HG02970 (cell line): ENCODE results near the gene CELA3B.
A peak's percentile ranks its signal among the peaks of the same experiment; 100 is the strongest.
"Not testable (repeated sequence)": the region's sequence is repeated elsewhere in the genome, so short reads cannot be mapped to it uniquely, and the experiment has no call there.

Source experiments
- ATAC-seq: cut with Tn5 transposase; IDR thresholded peaks from one replicate; pipeline ENCODE4 v1.9.1; 2021; ENCODE audit warnings: mild to moderate bottlenecking, moderate library complexity, moderate number of reproducible peaks; ENCODE audit not compliant: unreplicated experiment, low FRiP score

The CELA3B gene

DNA sequence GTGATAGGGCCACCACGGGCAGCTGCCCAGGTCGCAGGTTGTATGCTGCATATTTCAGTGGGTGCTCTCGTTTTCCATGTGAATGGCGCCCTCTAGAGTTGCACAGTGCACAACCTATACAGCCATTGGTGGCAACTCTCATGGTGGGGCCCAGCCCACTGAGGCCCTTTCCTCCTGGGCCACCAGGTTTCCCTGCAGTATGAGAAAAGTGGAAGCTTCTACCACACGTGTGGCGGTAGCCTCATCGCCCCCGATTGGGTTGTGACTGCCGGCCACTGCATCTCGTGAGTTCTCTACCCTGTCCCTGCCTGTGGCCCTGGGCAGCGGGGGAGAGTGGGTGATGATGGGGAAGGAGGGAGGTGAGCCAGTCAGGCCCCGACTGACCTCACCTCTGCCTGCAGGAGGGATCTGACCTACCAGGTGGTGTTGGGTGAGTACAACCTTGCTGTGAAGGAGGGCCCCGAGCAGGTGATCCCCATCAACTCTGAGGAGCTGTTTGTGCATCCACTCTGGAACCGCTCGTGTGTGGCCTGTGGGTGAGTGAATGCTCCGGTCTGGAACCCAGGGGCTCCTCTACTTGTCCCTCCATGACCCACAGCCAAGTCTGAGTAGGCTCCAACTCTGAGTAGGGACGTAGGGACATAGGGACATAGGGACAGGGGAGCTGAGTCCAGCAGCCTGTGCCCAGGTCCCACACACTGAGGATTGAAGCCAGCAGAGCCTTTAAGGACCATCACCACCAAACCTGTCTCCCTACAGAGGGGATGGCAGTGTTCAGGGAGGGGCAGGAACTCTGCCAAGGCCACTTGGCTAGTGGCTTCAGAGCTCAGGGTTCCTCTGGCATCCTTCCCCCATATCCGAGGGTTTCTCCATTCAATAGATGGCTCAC is 28.7 kb downstream of the CELA3B start:
- not testable (repeated sequence) for ATAC-seq

DNA sequence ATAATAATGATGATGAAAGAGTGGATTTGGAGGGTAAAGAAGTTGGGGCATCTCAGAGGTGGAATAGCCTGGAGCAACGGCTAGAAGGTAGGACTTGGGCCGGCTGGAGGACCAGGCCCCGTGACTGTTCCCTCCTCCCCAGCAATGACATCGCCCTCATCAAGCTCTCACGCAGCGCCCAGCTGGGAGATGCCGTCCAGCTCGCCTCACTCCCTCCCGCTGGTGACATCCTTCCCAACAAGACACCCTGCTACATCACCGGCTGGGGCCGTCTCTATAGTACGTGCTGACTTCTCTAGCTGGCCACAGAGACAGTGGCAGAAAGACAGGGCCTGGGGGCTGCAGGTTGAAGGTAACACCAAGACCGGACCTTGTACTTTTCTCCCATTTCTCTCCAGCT is 29.9 kb downstream of the CELA3B start:
- ATAC-seq: not testable (repeated sequence)

DNA sequence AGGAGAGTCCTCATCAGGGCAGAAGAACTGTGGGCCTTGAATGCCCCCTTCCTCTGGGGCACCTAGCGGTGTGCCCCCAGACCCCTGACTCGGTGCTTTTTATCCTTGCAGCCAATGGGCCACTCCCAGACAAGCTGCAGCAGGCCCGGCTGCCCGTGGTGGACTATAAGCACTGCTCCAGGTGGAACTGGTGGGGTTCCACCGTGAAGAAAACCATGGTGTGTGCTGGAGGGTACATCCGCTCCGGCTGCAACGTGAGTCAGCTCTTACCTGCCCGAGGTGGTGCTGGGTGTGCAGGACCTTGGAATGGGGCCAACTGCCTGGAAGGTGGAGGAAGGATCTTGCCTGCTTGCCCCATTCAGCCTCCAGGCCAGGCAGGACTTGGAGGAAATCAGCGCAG is 30.4 kb downstream of the CELA3B start:
- ATAC-seq: not testable (repeated sequence)

DNA sequence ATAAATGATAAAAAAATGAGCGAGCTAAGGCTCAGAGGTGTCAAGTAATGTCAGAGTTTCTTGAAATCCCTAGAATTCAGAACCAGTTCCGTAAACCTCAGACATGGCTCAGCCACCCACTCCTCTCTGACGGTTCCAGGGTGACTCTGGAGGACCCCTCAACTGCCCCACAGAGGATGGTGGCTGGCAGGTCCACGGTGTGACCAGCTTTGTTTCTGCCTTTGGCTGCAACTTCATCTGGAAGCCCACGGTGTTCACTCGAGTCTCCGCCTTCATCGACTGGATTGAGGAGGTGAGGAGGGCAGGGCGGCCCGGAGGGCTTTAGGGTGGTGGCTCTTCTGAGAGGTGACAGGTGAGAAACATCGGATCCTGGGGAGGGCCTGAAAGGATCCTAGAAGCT is 32.7 kb downstream of the CELA3B start:
- not testable (repeated sequence) for ATAC-seq

DNA sequence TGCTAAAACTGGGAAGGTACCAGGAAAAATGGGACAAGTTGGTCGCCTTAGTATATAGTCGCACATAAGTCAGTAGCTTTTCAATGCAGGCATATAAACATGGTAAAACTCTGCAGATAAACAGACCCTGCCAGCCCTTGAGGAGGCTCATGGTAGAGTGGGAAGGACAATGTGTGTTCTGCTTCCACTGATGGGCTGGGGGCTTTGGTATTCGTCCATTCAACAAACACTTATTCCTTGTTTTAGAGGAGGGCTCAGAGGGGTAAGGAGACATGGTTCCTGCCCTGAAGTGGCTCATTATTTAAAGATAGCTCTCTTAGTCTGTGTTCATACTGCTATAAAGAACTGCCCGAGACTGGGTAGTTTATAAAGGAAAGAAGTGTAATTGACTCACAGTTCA is 35.9 kb downstream of the CELA3B start:
- ATAC-seq: not testable (repeated sequence)

DNA sequence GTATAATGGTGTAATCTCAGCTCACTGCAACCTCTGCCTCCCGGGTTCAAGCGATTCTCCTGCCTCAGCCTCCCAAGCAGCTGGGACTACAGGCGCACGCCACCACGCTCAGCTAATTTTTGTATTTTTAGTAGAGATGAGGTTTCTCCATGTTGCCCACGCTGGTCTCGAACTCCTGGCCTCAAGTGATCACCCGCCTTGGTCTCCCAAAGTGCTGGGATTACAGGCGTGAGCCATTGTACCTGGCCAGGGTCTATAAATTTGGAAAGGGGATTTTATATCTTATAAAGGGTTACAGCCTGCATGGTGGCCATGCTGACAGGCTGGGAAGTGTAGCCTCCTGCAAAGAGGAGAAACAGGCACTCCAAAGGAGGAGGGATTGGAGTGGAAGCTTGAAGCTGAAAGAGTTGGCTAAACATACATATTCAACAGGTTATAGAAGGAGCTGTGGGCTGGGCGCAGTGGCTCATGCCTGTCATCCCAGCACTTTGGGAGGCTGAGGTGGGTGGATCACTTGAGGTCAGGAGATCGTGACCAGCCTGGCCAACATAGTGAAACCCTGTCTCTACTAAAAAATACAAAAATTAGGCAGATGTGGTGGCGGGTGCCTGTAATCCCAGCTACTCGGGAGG is 37.9 kb downstream of the CELA3B start:
- not testable (repeated sequence) for ATAC-seq

DNA sequence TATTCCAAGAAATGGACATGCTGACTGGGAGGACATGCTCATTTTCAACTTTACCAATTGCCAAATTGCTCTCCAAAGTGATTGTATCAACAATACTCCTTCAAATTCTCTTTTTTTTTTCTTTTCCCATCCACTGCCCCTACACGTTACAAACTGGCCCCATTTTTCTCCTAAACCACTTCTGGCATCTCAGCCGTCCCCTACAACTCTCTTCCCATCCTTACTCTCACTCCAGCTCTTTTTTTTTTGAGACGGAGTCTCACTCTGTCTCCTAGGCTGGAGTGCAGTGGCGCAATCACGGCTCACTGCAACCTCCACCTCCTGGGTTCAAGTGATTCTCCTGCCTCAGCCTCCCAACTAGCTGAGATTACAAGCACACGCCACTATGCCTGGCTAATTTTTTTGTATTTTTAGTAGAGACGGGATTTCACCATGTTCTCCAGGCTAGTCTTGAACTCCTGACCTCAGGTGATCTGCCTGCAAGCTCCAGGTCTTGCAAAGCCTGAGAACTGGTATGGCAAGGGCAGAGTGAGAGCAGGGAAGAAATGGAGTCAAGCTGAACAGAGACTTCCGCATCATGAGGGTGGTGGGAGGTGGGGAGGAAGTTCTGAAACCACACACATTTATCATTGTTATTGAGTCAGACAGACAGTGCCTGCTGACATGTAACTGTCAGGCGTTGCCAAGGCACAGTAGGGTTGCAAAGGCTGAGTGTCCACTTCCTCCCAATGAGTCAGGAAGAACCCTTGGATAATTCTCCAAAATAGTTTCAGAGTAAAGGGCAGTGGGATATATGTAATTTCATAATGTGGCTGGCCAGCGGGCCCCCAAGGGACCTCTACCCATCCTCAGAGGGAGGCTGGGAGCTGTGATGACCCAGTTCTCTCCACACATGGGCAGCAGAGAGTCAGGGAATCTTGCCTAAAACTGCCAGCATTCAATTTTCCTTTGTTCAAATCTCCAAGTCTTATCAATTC is 42.0 kb downstream of the CELA3B start:
- ATAC-seq: no peak

DNA sequence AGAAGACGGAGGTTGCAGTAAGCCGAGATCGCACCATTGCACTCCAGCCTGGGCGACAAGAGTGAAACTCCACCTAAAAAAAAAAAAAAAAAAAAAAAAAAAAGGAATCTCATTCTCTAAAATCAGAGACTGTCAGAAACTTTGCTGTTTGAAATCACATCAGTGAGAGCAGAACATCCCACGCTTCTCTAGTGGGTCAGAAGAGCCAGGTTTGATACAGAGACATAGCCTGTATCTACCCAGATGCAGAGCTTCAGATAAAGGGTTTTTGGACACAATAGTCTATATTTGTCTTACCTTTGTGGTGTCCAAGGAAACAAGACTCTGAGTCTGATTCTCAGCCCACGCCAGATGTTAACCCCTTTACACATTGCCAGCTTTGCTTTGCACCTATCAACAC is 44.2 kb downstream of the CELA3B start:
- no peak for ATAC-seq

DNA sequence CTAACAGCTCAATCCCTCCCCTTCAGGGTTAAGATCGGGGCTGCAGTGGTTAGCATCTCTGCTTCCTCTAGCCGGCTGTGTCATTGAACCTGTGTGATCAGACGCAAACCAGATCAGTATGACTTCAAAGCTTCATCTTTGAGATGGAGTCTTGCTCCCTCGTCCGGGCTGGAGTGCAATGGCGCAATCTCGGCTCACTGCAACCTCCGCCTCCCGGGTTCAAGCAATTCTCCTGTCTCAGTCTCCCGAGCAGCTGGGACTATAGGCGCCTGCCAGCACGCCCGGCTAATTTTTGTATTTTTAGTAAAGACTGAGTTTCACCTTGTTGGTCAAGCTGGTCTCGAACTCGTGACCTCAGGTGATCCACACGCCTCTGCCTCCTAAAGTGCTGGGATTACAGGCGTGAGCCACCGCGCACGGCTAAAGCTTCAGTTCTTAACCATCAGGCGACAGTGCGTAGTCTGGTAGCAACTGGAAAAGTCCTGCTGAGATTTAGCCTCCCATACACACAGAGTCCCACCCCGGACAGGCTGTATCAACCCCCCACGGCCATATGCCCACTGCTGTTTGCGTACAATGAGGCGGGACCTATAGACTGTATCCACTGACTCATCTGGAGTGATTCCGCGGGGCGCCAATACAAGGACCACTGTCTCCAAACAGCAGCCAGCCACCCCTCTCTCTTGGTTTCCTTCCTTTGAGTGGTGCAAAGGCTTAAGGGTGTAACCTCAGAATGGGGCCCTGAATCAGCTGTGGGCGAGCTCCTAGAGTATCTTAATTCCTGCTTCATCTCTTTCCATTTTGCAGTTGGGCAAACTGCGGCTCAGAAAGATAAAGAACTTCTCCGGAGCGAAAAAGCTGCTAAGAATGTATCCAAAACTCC is 47.9 kb downstream of the CELA3B start:
- ATAC-seq: peak; percentile 18

DNA sequence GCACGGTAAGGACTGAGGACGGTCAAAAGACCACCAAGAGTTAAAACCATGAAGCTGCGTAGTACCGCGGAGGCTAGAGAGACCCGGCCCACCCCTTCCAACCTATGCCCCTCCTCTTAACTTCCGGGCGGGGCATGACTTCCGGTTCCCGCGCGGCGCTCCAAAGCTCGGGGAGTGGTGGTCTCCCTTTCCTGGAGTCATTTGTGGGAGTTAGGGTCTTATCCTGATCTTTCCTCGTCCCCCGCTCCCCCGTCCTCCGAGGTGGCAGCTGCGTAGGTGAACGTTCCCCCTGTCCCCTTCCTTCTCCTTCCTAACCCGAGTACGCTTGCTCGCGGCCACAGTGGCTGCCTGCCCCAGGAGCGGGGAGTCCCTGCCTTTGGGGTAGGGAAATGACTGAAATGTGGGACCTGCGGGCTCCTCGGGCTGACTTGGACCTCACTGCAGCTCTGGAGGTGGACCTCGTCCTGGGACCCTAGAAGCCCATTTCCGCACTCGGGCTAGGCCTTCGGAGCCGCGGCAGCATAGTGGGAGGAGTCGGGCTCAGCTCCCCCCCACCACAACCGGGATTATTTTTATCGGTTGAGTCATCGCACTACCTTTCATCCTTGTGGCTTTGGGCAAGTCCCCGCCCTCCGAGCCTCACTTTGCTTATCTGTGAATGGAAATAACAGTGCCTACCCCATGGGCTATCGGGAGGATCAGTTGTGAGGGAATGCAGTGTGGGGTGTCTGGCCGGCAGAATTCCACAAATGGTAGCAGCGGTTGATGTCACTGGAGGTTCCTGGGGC is 48.7 kb downstream of the CELA3B start:
- peak; percentile 80 for ATAC-seq

DNA sequence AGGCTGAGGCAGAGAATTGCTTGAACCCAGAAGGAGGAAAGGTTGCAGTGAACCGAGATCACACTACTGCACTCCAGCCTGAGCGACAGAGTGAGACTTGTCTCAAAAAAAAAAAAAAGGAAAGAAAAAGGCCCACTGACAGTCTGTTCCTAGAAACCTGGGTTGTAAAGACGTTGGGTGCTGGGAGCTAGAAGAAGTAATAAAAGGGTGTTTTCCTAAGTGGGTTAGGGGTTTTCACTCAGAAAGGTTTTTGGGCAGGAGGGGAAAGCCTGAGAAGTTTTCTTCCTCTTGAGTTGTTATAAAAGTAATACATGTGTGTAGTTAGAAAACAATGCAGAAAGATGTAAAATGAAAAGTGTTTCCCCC is 50.1 kb downstream of the CELA3B start:
- no peak for ATAC-seq

DNA sequence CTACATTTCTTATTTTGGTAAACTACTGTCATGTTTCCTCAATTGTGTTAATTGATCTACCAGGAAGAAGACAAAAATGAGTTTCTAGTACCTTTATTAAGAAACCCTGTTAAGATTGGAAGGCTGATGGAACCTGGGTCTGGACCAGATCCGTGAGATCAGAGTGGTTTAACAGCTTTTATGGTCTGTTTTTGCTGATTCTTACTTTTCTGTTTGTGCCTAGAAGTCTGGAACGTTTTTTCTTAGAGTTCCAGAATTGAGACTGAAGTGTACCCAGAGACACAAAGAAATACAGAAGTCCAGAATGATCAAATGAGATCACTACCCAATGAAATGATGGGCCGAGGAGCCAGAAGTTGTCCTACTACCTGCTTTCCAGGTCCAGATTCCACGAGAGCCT is 53.2 kb downstream of the CELA3B start:
- no peak for ATAC-seq

DNA sequence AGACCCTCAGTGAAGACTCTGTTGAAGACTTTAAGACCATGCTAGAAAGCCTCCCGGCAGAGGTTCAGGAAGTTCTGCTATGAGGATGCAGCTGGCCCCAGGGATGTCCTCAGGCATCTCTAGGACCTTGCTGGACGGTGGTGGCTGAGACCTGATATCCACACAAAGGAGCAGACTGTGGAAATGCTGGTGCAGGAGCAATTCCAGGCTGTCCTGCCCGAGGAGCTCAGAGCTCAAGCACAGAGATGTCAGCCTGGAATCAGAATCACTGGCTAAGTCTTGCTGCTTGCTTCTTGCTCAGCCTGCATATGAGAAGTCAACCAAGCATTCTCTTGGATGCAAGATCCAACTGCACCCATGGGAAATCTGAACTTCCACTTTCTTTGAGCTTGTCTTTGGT is 53.7 kb downstream of the CELA3B start:
- no peak for ATAC-seq

DNA sequence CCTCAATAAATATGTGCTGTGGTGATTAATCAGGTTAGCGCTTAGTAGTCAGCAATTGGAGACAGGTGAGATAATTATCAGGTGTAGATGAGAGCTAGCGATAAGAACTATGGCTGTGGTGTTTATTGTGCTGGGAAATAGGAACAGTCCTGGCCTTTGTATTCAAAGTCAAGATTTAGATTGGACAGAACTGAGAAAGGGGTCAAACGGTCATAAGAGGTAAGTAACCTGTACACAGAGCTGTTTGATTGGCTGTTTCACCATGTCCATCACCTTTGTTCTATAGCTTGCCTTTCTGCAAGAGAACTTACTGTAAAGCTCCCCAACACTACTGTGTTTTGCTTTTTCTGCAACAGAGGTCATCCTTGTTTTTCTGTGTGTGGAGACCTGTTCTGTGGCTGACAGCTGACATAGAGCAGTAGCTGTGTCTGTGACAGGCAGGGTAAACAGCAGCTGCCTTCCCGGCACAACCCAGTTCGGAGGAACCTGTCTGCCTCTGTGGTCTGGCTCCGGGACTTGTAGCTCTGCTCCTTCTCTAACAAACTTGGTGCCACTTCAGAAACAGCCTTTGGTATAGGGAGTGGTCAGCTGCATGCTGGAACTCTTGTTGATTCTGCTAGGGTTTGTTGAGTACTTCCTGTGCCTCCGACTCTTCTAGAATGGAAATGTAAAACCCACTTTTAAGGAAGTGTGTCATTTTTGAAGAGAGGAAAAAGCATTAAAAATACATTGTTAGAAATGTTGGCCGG is 54.6 kb downstream of the CELA3B start:
- ATAC-seq: no peak

DNA sequence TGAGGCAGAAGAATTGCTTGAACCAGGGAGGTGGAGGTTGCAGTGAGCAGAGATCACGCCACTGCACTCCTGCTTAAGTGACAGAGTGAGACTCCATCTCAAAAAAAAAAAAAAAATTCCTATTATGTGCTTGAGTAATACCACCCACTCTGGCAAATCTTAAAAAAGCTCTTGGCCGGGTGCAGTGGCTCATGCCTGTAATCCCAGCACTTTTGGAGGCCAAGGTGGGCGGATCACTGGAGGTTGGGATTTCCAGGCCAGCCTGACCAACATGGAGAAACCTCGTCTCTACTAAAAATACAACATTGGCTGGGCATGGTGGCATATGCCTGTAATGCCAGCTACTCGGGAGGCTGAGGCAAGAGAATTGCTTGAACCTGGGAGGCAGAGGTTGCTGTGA is 58.0 kb downstream of the CELA3B start:
- not testable (repeated sequence) for ATAC-seq

DNA sequence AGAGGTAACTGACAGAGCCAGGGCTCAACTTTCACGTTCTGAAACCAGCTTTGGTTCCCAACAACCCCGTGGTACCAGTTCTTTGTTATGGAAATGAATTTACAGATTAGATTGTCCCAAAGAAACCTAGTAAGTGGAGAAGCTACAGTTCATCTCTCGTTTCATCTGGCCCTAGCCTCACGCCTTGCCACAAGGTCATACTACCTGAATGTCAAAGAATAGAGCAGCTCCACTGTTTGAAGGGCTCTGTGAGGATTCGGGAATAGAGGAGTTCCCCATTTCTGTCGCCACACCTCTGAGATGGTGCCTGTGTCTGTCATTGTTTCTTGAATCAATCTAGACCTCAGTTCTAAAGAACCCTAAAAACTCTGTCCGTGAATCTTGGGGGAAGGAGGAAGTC is 60.7 kb downstream of the CELA3B start:
- ATAC-seq: no peak

DNA sequence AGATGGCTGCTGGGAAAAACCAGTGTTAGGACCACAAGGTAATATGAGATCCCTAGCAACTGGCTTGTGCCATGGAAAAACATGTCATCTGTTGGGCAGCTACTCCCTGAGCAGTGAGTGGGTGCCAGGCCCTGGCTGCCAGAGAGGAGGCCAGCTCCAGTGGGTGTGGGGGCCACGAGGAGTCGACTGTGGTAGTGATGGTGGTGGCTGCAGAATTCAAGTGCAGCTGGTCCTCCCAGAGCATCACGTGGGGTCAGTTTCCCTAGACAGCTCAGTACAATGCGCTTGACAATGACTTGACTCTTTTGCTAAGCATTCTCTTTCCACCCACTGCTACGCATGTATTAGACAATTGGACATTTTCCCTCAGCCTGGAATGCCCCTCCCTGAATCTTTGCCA is 61.2 kb downstream of the CELA3B start:
- ATAC-seq: no peak
